Pancreas (tissue), 10 donors: ENCODE data around the gene CD79A. TPM values are rescaled to one million over a fixed set of nuclear protein-coding genes. Genes with fewer than 3 reads are reported as not detected.
A peak's percentile ranks its signal among the peaks of the same experiment; 100 is the strongest.

Source experiments
- ATAC-seq, 4 donors: fragments of 200-7000 bp; cut with Tn5 transposase; one replicate each; pipeline versions ENCODE4 v1.8.0 to v1.9.1; 2020; ENCODE audit warnings: mild to moderate bottlenecking in 4 of 4, moderate library complexity in 4 of 4
- DNase-seq, 6 donors: peaks; one replicate each; pipeline ENCODE4 v3.0.0-alpha.2; 2020
- FAIRE-seq: peaks from 2 replicates; lab custom pipeline; 2012; peaks lifted over from hg19 to GRCh38; lab: Jason Lieb, UNC
- H3K27ac ChIP-seq, 4 donors: fragments of 200-600 bp; sonication (generic); 1 replicate in 3 of 4; 2 replicates in 1 of 4; pipeline versions ENCODE4 v1.5.0 to v1.8.0; 2020
- H3K27me3 ChIP-seq, 4 donors: fragments of 200-600 bp; one replicate each; pipeline ENCODE4 v1.8.0; 2021
- H3K36me3 ChIP-seq, 3 donors: fragments of 200-600 bp; sonication (generic) in 1 of 3; one replicate each; pipeline versions ENCODE4 v1.5.0 to v1.8.0; 2020 to 2021
- H3K4me1 ChIP-seq, 3 donors: fragments of 200-600 bp; one replicate each; pipeline ENCODE4 v1.8.0; 2021
- H3K4me3 ChIP-seq, 4 donors: fragments of 200-600 bp; sonication (generic) in 2 of 4; one replicate each; pipeline versions ENCODE4 v1.5.0 to v1.8.0; 2020 to 2021
- H3K9me3 ChIP-seq, 4 donors: fragments of 200-600 bp; one replicate each; pipeline ENCODE4 v1.8.0; 2021
- CTCF ChIP-seq, 4 donors: fragments of 200-600 bp; sonication (generic) in 3 of 4; IDR thresholded peaks; one replicate each; pipeline versions ENCODE4 v1.5.0 to v1.8.0; 2021; ENCODE audit warnings: antibody characterized with exemption in 4 of 4
- WGBS, 2 donors: extraction: QIAGEN DNeasy Blood & Tissue Kit; methylation state at CpG; one replicate each; pipeline ENCODE4 v1.1.7; 2013; 5-methylcytosine and 5-hydroxymethylcytosine counted together
- intact Hi-C, 3 donors: fragments of 100-400 bp; cut with DNase I; formaldehyde crosslinking; loops; one replicate each; pipeline versions ENCODE4 v1.11.1 to v1.14.2; 2022
- polyA plus RNA-seq, 2 donors: library from polyadenylated mRNA; stranded (reverse); fragments of 200-250 nt; gene quantifications; one replicate each; pipeline ENCODE4 v1.2.3, GENCODE V29; 2013
- total RNA-seq, 6 donors: library from RNA; stranded (reverse); fragmentation: NEBNext Ultra II Directional in 4 of 6; extraction: Animal tissue kit (Norgen Biotek cat#: 25700) in 4 of 6; gene quantifications; one replicate each; pipeline versions ENCODE4 v1.2.1 to v1.2.4, GENCODE V29; 2021 to 2023
- donor health status: healthy with polysubstance abuse.
- donor health status: DM: no; HTN: no; CAD: no; lungs with moderate emphysema.
- donor health status: DM: no; HTN: no; CAD: no.
- donor health status: control.
- donor health status: control.
- donor health status: Bipolar disorder and iron deficiency.
- donor health status: DM: yes; HTN: yes; CAD: no.
- donor health status: DM: no; HTN: no; CAD: no.
- donor health status: DM: no; HTN: no; CAD: no.
- donor health status: DM: yes; HTN: yes; CAD: no.

CD79A gene
- total and polyA plus RNA-seq, 8 donors = 0.11 to 1.00 (median 0.28) TPM; not detected in 1

- intact Hi-C loops = no loop called here
- Histone ChIP-seq H3K27me3 (no peaks in the 10 kb centered on the region), H3K27ac (no peak overlapping the region), H3K36me3 (no peaks in the 10 kb centered on the region), H3K9me3 (no peaks in the 10 kb centered on the region), H3K4me3 (no peak overlapping the region), H3K4me1 (no peaks in the 10 kb centered on the region)
- WGBS, 2 donors = 65 to 68% methylated on average over 15 to 16 of the region's 16 CpGs
- no peak for DNase-seq
- no peak for FAIRE-seq
- TF ChIP-seq CTCF (IDR thresholded peaks at IDR 0.05) = no peak
- no peak for ATAC-seq
These were observed 49.9 kb downstream of the CD79A start for GRCh38 chr19:41926763-41927496.

- Histone ChIP-seq H3K27me3 (no peaks in the 10 kb centered on the region), H3K4me3 (peak overlapping the region in 3 of 4 donors; percentile 23 to 58 (median 44))
These were observed 50.6 kb downstream of the CD79A start for GRCh38 chr19:41927497-41928192.

GRCh38 chr19:41928221-41928683 is 51.2 kb downstream of the CD79A start, which contains the start of gene ERFL:
ERFL (minus strand) TSS chr19:41928449; CDS start chr19:41912919, 15,530 bp downstream.
- Histone ChIP-seq H3K27me3 (no peaks in the 10 kb centered on the region), H3K4me3 (peak within 1 kb of the TSS; percentile 19 to 58 (median 34)), H3K36me3 (no peaks in the 10 kb centered on the region), H3K27ac (no peak within 1 kb of the TSS), H3K4me1 (no peaks in the 10 kb centered on the region), H3K9me3 (no peaks in the 10 kb centered on the region)
- no peak for FAIRE-seq
- no peak for TF ChIP-seq CTCF (IDR thresholded peaks at IDR 0.05)
- no peak for DNase-seq
- WGBS, 2 donors = 1 to 2% methylated on average over 25 to 49 of the region's 49 CpGs
- intact Hi-C loops = no loop called here
- ATAC-seq = peak; percentile 37 to 73 (median 69)

More at GRCh38 chr19:41927497-41928192, 50.6 kb downstream of the CD79A start:
- ATAC-seq (peak in 1 of 4 donors; percentile 8), FAIRE-seq (no peak), DNase-seq (peak in 1 of 6 donors; percentile 62)
- Histone ChIP-seq H3K9me3 (no peaks in the 10 kb centered on the region), H3K27ac (no peak overlapping the region), H3K4me1 (no peaks in the 10 kb centered on the region), H3K36me3 (no peaks in the 10 kb centered on the region)
- TF ChIP-seq CTCF (IDR thresholded peaks at IDR 0.05) = no peak
- intact Hi-C loops = no loop called here
- 18 to 31% methylated on average over 36 to 43 of the region's 43 CpGs for WGBS, 2 donors

- WGBS, 2 donors = 2% methylated on average over 21 to 29 of the region's 29 CpGs
- FAIRE-seq (no peak), ATAC-seq (peak; percentile 56 to 70 (median 59)), DNase-seq (no peak)
- Histone ChIP-seq H3K4me1 (no peaks in the 10 kb centered on the region), H3K27ac (no peak overlapping the region), H3K9me3 (no peaks in the 10 kb centered on the region), H3K27me3 (no peaks in the 10 kb centered on the region), H3K36me3 (no peaks in the 10 kb centered on the region), H3K4me3 (peak overlapping the region; percentile 19 to 58 (median 34))
- TF ChIP-seq CTCF (IDR thresholded peaks at IDR 0.05) = no peak
- intact Hi-C loops = no loop called here
These were observed 51.9 kb downstream of the CD79A start for GRCh38 chr19:41928754-41929535.
